Endothelial cell of umbilical vein (primary cell): Measurements from ENCODE around the gene VPREB3. TPM values are rescaled to one million over a fixed set of nuclear protein-coding genes. Genes with fewer than 3 reads are reported as not detected.

Experiments
- BruUV-seq: library from RNA; stranded (reverse); fragments of 400-500 nt; replicated peaks from 2 replicates; lab custom pipeline; 2021; lab: Mats Ljungman, UMichigan
- CTCF ChIA-PET: fragments of 300-600, 350-600 bp; sonication (Branson Sonifier 250); formaldehyde crosslinking; loops from one replicate; lab custom pipeline; 2021; ENCODE audit warnings: antibody characterized with exemption, inconsistent platforms; lab: Charles Lee
- POLR2A ChIA-PET: fragments of 300-600, 350-600 bp; sonication (Branson Sonifier 250); formaldehyde crosslinking; loops from one replicate; lab custom pipeline; 2021; ENCODE audit warnings: antibody characterized with exemption, inconsistent platforms; lab: Charles Lee
- DNase-seq: peaks from one replicate; pipeline ENCODE4 v3.0.0-alpha.2; 2011; ENCODE audit warnings: low read depth, low spot score
- FAIRE-seq: peaks from 2 replicates; lab custom pipeline; 2011; peaks lifted over from hg19 to GRCh38; lab: Jason Lieb, UNC
- H2AFZ ChIP-seq: 2 replicates; pipeline ENCODE4 v1.6.0; 2012; ENCODE audit warnings: low read depth, low read length, control low read depth, inconsistent platforms
- H3K27ac ChIP-seq: 2 replicates; pipeline ENCODE4 v1.5.1; 2011; ENCODE audit warnings: low read depth, mild to moderate bottlenecking, control low read depth, low read length, moderate library complexity; ENCODE audit not compliant: insufficient read depth
- H3K27me3 ChIP-seq, 2 experiments: 2 replicates each; pipeline versions ENCODE4 v1.6.0 to v1.6.1; 2011; ENCODE audit warnings: low read length in 2 of 2, mixed read lengths in 1 of 2; ENCODE audit not compliant: control insufficient read depth in 2 of 2, insufficient read depth in 2 of 2
- H3K36me3 ChIP-seq, 2 experiments: 2 replicates in 1 of 2; 3 replicates in 1 of 2; pipeline ENCODE4 v1.5.1; 2011; ENCODE audit warnings: low read length in 2 of 2, mild to moderate bottlenecking in 1 of 2, moderate library complexity in 1 of 2; ENCODE audit not compliant: control insufficient read depth in 2 of 2, insufficient read depth in 2 of 2; ENCODE audit errors: extremely low read depth in 1 of 2
- H3K4me1 ChIP-seq: 3 replicates; pipeline ENCODE4 v1.5.1; 2011; ENCODE audit warnings: mild to moderate bottlenecking, low read length; ENCODE audit not compliant: control insufficient read depth, insufficient read depth; ENCODE audit errors: extremely low read depth
- H3K4me2 ChIP-seq: 2 replicates; pipeline ENCODE4 v1.6.1; 2011; ENCODE audit warnings: low read length, control low read depth, mixed read lengths; ENCODE audit not compliant: insufficient read depth
- H3K4me3 ChIP-seq, 3 experiments: fragments of 200-600 bp in 1 of 3; sonication (generic), shearing (Covaris generic) in 1 of 3; replicated peaks in 1 of 3; 2 replicates each; pipeline ENCODE4 v1.5.1; 2011 to 2016; ENCODE audit warnings: control low read depth in 3 of 3, low read length in 3 of 3, mild to moderate bottlenecking in 2 of 3, inconsistent platforms in 1 of 3, low read depth in 1 of 3, moderate library complexity in 1 of 3; ENCODE audit not compliant: insufficient read depth in 1 of 3
- H3K79me2 ChIP-seq: 2 replicates; pipeline ENCODE4 v1.6.0; 2012; ENCODE audit warnings: low read length, inconsistent platforms; ENCODE audit not compliant: control insufficient read depth, insufficient read depth
- H3K9ac ChIP-seq: replicated peaks from 2 replicates; pipeline ENCODE3; 2011; ENCODE audit warnings: low read length, control low read depth; ENCODE audit not compliant: insufficient read depth; ENCODE audit errors: extremely low read depth
- H3K9me1 ChIP-seq: replicated peaks from 3 replicates; pipeline ENCODE4 v1.6.0; 2011; ENCODE audit warnings: mild to moderate bottlenecking, low read length; ENCODE audit not compliant: control insufficient read depth, insufficient read depth; ENCODE audit errors: extremely low read depth
- H3K9me3 ChIP-seq: replicated peaks from 2 replicates; pipeline ENCODE4 v1.5.1; 2012; ENCODE audit warnings: low read length, inconsistent platforms; ENCODE audit not compliant: control insufficient read depth, insufficient read depth
- H4K20me1 ChIP-seq: replicated peaks from 2 replicates; pipeline ENCODE3; 2011; ENCODE audit warnings: mild to moderate bottlenecking, low read length; ENCODE audit not compliant: control insufficient read depth, insufficient read depth; ENCODE audit errors: extremely low read depth
- CTCF ChIP-seq, 2 donors: IDR thresholded peaks; 1 replicate in 1 of 2; 2 replicates in 1 of 2; pipeline ENCODE4 v1.5.1; 2011; ENCODE audit warnings: low read length in 2 of 2, mild to moderate bottlenecking in 2 of 2, moderate library complexity in 2 of 2, control low read depth in 1 of 2, inconsistent platforms in 1 of 2, low read depth in 1 of 2; ENCODE audit not compliant: insufficient read depth in 1 of 2; ENCODE audit errors: extremely low read depth in 1 of 2
- FOS ChIP-seq: IDR thresholded peaks from 2 replicates; pipeline ENCODE4 v1.6.1; 2011; ENCODE audit warnings: mild to moderate bottlenecking, low read length, moderate library complexity, borderline replicate concordance; ENCODE audit not compliant: insufficient read depth
- GATA2 ChIP-seq: IDR thresholded peaks from 2 replicates; pipeline ENCODE4 v1.7.0; 2011; ENCODE audit warnings: low read depth, mild to moderate bottlenecking, moderate library complexity, mixed read lengths, low read length; ENCODE audit not compliant: insufficient read length, insufficient read depth
- JUN ChIP-seq: IDR thresholded peaks from 2 replicates; pipeline ENCODE4 v1.6.1; 2011; ENCODE audit warnings: borderline replicate concordance, low read depth; ENCODE audit not compliant: insufficient read length, insufficient read depth
- POLR2A ChIP-seq: IDR thresholded peaks from 2 replicates; pipeline ENCODE4 v1.6.1; 2012; ENCODE audit warnings: low read depth, mild to moderate bottlenecking, control low read depth, low read length
- POLR2AphosphoS5 ChIP-seq: IDR thresholded peaks from 2 replicates; pipeline ENCODE4 v1.6.1; 2012; ENCODE audit warnings: low read depth, mild to moderate bottlenecking, control low read depth, low read length, moderate library complexity; ENCODE audit not compliant: insufficient read depth
- dilution Hi-C: fragments of 300-500 bp; cut with MboI; formaldehyde crosslinking; loops from one replicate; pipeline ENCODE4 v1.15.0; 2019; ENCODE audit warnings: low sequenced_read_pairs; ENCODE audit not compliant: extremely low pct_ligation_motif_present
- intact Hi-C: fragments of 100-400 bp; cut with micrococcal nuclease; formaldehyde crosslinking; loops from one replicate; pipeline ENCODE4 v1.10.0; 2022
- polyA plus RNA-seq, 4 experiments: library from polyadenylated mRNA; depleted of rRNA in 3 of 4; stranded (reverse) in 3 of 4; unstranded in 1 of 4; fragments of >200 nt; gene quantifications; 2 replicates each; pipeline versions ENCODE4 v1.2.1 to v1.2.3, GENCODE V29; 2011 to 2012; ENCODE audit warnings: missing spikeins in 1 of 4
- total RNA-seq: library from RNA; stranded (reverse); gene quantifications from 2 replicates; pipeline ENCODE4 v1.2.3, GENCODE V29; 2021

The VPREB3 gene
- total and polyA plus RNA-seq, 2 donors (not counting 3 experiments of a cell fraction or from before 2014, with no cell fraction given) = not detected

GRCh38 chr22:23718371-23719165 lies 35.7 kb downstream of the VPREB3 start:
- TF ChIP-seq POLR2AphosphoS5 (no peak), CTCF (IDR thresholded peaks at IDR 0.05; ENCODE audit: extremely low read depth in 1 of 2, insufficient read depth in 1 of 2, low read depth in 1 of 2, low read length in 2 of 2) (no peak), FOS (no peak), JUN (no peak), POLR2A (no peak), GATA2 (no peak)
- DNase-seq (peak; percentile 10), FAIRE-seq (no peak)
- ChIA-PET CTCF (interaction anchor here (0.8 to 1.2 kb wide), 3 partner anchors 15 to 131 kb away, joined by 3 to 4 read pairs (median 4); no protein-coding TSS in a partner anchor), POLR2A (no interaction called here)
- Histone ChIP-seq H3K79me2 (peaks cover 14% of the 10 kb centered on the region), H3K9me1 (no peaks in the 10 kb centered on the region), H3K36me3 (peaks cover under 1 to 10% of the 10 kb centered on the region in 2 experiments), H3K4me3 (no peak overlapping the region), H3K4me2 (no peak overlapping the region), H3K27me3 (no peaks in the 10 kb centered on the region), H3K9ac (no peak overlapping the region), H3K4me1 (no peaks in the 10 kb centered on the region), H3K9me3 (no peaks in the 10 kb centered on the region), H3K27ac (no peak overlapping the region), H4K20me1 (no peaks in the 10 kb centered on the region), H2AFZ (no peak overlapping the region)
- dilution Hi-C loops (no loop called here), intact Hi-C loops (loop anchor here (5.0 kb wide), 1 partner anchor 129 kb away; no protein-coding TSS in a partner anchor)
- BruUV-seq = no TSS peak
